ENCODE results near the gene SMG9. TPM values are rescaled to one million over a fixed set of nuclear protein-coding genes. Genes with fewer than 3 reads are reported as not detected.

The SMG9 gene
- total RNA-seq, 1 donor from 2014 or later = 24.5 TPM

DNA sequence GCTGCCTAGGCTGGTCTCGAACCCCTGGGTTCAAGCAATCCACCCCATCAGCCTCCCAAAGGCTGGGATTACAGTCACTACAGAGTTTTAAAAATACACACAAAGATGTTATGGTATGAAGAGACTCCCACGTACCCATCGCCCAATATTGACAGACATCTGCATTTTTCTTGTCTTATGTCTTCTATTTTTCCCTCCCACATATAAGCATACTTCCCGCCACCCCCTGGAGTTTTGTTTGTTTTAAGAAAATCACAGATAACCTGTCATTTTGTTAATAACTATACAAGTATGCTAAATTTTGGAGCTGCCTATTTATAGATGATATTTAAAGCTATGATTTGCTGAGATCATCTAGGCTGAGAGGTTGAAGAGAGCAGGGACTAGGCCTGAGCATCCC, 6.2 kb upstream of the SMG9 start:
- no peak for DNase-seq (ENCODE audit: extremely low read depth, low read depth, low spot score)

DNA sequence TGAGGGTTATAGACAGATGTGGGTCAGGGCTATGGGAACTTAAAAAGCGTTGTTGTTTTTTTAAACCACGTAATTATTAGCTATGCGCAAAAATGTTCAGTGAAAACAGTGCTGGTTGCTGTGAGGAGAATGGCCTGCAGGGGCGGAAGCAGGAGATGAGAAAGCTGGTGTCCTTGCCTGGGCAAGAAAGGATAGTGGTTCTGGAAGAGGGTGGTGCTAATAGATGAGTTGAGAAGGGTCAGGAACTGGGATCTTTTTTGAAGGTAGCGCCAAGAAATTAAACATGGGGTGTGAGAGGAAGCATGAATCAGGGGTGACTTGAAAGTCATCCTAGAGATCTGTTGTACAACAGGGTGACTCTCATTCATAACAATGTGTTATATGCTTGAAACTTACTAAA, 4.8 kb upstream of the SMG9 start:
- no peak for DNase-seq (ENCODE audit: extremely low read depth, low read depth, low spot score)

DNA sequence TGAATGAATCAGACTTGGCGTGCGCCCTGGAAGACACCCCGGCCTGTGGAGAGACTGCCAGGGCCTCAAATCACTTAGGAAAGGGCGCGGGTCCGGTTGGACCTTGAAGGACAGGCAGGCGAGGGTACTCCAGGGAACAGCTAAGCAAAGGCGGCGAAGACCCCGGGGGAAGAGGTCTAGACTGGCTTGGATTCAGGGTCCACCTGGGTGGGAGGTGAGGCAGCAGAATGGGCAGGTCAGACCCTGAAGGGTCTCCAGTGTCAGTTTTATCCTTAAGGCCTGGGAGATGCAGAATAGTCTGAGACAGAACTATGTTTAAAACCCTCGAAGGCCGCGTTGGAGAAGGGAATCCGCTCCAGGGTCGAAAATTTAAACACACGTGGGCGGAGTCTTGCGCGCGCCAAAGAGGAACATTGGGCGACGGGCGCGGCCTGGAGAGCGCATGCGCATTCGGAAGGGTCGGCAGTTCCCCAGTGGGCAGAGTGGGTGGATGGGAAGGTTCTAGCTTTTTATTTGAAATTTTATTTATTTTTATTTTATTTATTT, 567 bp upstream of the SMG9 start:
- no peak for DNase-seq (ENCODE audit: extremely low read depth, low read depth, low spot score)

DNA sequence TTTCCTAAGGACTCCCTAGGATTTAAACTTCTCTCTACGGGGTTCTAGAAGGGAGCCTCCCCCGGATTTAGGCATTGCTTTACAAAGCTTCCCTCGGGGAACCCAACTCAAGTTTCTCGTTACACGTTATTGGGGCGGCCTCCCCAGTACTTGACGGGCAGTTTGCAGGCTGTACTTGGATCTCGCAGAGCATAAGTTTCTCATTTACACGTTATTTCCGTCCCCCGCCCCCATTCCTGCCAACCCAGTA, 584 bp downstream of the SMG9 start:
- no peak for DNase-seq (ENCODE audit: extremely low read depth, low read depth, low spot score)

DNA sequence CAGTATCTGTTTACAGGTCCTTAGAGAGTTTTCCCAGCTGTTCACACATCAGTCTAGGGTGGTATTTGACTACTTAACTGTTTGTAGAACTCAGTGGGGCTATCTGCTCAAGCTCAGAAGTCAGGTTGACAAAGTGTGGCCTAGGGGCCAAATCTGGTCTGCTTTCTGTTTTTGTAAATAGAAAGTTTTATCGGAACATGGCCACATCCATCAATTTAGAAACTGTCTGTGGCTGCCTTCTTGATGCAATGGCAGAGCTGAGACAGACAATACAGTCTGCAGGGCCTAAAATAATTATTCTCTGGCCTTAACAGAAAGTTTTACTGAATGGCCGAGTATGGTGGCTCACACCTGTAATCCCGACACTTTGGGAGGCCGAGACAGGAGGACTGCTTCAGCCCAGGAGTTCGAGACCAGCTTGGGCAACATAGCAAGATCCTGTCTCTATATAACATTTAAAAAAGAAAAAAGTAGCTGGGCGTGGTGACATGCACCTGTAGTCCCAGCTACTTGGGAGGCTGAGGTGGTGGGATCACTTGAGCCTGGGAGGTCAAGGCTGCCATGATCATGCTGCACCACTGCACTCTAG, 2.4 kb downstream of the SMG9 start:
- DNase-seq (ENCODE audit: extremely low read depth, low read depth, low spot score) = no peak

DNA sequence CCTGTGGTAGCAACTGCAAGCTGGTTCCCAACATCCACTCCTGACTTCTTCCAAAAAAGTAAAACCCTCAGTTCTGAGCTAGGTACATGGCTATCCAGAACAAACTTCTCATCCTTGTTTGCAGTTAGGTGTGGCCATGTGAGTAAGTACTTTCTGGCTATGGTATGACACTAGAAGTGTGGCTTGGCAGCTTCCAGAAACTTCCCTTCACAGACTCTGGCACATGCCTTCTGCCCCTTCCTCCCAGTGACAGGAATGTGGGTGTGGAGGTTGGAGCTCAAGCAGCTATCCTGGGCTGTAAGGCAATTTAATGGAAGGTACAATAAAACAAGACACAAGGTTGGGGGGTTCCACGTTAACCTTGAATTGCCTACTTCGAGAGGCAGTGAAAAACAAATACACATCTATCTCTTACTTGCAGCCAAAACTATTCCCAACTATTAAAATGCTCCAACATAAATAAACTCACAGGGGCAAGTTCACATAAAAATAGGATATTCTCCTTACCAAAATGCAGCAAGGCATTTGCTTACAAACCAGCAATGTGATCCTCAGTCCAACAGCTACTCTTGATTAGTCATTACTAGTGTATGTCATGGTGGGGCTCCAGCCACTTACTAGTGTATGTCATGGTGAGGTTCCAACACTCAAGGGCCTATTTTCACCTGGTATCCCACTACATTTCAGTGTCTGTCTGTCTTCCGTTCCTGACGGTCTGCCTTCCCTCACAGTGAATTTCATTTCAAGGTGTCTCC, 3.1 kb downstream of the SMG9 start:
- no peak for DNase-seq (ENCODE audit: extremely low read depth, low read depth, low spot score)

DNA sequence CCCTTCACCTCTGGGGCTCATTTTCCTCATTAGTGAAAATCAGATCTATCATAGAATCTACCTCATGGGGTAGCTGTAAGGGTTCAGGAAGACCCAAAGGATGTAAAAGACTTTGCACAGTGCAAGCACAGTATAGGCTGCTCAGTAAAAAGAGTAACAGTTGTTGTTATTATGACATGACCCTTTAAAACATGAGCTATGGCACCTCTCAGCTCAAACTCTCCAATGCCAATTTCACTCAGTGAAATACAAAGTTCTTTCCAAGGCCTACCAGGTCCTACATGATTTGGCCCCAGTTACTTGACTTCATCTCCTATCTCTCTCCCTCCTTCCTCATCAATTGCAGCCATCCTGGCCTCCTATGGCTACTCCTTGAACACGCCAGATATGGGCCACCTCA, 4.9 kb downstream of the SMG9 start:
- DNase-seq (ENCODE audit: extremely low read depth, low read depth, low spot score) = no peak

DNA sequence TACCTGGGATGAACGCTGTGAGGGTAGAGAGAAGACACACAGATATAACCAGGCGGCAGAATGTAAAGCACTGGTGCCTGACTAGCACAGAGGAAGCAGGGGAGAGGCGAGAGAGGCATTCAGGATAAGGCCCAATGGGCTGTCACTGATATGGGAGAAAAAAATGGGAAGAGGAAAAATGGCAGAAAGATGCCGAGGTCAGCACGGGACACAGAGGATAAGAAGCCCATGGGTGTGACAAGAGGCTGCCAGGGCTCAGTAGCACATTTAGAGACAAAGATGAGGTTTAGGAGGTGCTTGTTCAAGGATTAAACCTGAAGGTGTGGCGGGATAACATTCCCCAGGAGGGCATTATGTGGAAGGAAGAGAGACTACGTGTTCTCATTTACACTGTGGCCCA, 5.6 kb downstream of the SMG9 start:
- no peak for DNase-seq (ENCODE audit: extremely low read depth, low read depth, low spot score)

DNA sequence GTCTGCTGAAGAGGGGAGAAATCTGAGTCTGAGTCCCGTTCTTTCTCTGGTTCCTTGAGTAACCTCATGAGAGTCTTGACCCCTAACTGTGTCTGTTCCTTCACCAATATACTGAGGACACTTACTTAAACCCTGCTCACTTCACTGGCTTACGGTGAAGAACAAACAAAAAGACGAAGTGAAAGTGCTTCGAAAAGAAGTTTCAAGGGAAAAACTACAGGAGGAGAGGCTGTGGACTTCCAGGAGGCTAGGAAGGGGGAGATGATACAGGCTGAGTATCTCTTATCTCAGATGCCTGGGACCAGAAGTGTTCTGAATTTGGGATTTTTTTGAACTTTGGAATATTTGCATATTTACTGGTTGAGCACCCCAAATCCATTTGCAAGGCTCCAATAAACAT, 6.1 kb downstream of the SMG9 start:
- DNase-seq (ENCODE audit: extremely low read depth, low read depth, low spot score) = no peak

DNA sequence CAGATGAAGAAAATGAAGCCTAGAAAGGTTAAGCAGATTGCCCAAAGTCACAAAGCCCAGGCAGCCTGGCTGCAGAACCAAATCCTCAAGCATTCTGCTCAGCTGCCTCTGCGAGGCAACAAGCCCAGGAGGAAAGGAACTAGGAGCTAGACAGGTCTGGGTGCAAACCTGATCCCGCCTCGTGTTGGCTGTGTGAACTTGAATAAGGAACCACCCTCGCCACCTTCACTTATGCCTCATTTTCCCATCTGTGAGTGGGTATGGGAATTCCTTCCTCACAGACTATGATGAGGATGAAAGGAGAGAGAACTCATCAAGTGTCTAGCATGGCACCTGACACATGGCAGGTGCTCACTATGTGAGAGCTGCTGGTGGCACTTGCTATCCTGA, 6.6 kb downstream of the SMG9 start:
- no peak for DNase-seq (ENCODE audit: extremely low read depth, low read depth, low spot score)

DNA sequence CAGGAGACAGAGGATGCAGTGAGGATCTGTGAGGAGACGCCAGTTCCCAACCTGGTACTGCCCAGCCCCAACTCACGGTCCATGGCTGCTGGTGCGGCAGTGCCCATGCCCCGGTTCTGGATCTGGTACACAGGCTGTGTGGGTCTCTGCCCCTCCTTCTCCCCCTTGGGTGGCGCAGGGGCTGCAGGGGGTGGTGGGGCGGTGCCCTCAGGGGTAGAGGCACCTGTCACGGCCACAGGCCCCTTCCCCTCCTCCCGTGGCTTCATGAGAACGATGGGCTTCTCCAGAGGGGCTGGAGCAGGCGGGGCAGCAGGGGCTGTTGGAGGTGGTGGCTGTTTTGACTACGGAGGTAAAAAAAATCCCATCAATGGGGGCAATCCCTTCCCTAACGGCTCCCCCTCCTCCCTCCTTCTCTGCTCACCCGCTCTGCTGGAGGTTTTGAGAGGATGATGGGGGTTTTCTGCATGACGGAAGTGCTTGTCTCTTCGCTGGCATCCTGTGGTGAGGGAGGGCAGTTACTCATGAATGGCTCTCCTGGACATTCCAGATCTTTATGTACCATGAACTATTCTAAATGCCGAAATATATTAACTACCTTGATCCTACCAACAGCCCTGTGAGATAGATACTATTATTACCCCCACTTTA, 7.1 kb downstream of the SMG9 start:
- DNase-seq (ENCODE audit: extremely low read depth, low read depth, low spot score) = no peak

DNA sequence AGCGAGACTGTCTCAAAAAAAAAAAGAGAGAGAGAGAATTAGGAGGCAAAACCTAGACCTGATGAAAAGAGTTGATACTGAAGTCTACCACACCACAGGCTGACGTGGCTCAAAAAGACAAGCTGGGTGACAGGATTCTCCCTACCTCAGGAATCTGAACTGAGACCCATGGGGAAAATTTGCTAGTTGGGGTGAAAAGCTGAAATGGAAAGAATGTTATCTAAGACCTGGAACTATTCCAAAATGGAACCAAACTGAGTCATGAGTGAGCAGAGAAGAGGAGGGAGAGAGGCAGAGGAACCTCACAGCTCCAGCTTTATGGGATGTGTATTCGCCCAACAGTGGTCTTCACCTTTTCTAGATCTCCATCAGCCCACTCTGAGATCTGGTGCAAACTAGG, 11.7 kb downstream of the SMG9 start:
- DNase-seq (ENCODE audit: extremely low read depth, low read depth, low spot score) = no peak

DNA sequence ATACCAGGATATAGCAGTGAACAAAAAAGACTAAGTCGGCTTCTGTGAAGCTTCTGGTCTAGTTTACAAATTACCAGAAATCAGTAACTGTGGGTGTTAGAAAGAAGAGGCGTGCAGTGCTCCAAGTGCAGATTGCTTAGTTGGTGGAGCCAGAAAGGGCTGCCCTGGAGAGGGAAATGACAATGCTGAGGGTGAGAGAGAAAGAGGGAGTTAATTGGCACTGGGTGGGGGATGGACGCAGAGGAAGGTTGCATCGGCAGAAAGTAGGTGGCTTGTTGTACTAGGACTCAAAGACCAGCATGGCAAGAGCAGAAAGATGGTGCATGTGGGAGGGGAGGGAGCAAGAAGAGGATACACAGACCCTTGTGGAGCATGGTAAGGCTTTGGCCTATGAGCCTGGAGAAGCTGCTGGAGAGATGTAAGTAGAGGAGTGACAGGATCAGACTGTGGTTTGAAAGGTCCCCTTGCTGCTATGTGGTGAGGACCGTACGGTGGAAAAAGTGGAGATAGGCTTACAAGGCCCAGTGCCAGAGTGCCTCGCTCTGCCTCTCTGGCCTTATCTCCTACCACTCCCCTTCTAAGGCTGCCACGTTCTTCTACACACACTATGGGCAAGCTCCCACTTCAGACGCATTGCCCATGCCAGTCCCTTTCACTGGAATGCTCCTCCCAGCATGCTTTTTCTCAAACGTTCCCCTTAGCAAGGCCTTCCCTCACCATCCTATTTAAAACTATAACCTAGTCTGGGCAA, 13.5 kb downstream of the SMG9 start:
- no peak for DNase-seq (ENCODE audit: extremely low read depth, low read depth, low spot score)

DNA sequence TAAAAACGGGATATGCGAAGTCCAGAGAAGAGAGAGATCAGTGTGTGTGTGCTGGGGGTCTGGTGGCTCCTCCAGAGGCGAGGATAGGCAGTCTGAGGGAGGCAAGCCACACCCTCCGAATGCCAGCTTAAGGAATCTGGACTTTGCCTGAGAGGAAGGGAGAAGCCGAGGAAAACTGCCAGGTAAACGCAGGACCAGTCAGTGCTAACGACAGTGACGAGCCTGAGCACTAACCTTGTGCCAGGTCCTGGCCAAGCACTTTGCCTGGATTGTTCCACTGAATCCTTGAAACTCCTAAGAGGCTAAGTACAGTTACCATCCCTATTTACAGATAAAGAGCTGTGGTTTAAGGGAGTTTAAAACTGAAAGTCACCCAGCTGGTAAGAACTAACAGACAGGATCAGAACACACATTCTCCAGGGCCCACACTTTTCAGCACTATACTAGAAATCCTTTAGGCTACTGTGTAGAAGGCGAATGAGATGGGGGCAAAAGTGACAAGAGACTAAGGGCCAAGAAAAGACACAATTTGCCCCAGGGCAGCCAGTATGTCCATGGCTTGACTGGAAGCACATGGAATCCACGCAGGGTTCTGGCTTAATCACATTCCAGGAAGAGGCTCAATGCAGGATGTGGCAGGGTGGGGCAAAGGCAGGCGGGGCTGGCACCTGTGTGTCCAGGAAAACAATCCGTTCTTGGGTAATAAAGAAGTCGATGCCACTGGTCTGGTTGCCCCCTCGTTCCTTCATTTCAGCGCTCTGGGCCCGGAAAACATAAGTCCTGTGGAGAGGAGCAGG, 15.1 kb downstream of the SMG9 start:
- DNase-seq (ENCODE audit: extremely low read depth, low read depth, low spot score) = no peak

DNA sequence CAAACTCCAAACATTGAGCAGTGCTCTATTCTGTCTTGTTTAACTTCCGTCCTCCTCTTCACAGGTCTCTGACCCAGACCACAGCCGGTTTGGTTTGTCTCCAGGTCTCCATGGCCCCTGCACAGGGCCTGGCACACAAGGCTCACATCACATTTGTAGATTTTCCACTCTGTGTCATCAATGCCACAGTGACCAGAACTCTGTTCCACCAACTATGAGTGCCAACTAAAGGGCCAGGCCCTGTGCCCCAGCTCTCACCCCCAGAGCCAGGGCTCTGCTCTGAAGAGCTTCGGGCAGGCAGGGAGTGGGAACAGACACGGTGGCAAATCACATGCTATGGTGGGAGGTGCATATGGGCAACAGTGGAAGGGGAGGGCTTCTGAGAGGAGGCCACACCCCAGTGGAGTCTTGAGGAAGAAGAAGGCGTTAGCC, 16.0 kb downstream of the SMG9 start:
- DNase-seq (ENCODE audit: extremely low read depth, low read depth, low spot score) = no peak

DNA sequence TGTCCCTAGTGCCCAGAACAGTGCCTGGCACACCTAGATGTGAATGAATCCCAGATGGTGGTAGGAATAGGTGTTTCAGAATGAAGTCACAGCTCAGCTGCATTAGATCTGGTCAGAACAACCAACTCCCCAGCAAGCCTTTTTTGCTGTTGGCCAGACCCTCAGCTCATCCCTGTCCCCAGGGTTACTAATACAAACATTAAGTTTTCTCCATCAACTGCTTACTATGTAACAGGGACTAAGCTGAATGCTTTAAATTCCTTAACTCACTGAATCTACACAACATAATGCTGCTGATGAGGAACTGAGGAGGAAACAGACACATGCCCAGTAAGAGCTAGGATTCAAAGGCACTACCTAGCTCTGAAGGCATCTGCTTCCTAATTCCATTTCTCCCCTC, 18.8 kb downstream of the SMG9 start:
- no peak for DNase-seq (ENCODE audit: extremely low read depth, low read depth, low spot score)

DNA sequence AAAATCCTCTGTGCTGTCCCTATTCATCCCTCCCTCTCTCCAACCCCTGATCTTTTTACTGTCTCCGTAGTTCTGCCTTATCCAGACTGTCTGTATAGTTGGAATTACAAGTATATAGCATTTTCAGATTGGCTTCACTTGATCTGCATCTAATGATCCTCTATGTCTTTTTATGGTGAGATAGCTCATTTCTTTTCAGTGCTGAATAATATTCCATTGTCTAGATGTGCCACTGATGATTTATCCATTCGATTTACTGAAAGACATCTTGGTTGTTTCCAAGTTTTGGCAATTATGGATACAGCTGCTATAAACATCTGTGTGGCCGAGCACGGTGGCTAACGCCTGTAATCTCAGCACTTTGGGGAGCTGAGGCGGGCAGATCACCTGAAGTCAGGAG, 19.7 kb downstream of the SMG9 start:
- DNase-seq (ENCODE audit: extremely low read depth, low read depth, low spot score) = no peak

DNA sequence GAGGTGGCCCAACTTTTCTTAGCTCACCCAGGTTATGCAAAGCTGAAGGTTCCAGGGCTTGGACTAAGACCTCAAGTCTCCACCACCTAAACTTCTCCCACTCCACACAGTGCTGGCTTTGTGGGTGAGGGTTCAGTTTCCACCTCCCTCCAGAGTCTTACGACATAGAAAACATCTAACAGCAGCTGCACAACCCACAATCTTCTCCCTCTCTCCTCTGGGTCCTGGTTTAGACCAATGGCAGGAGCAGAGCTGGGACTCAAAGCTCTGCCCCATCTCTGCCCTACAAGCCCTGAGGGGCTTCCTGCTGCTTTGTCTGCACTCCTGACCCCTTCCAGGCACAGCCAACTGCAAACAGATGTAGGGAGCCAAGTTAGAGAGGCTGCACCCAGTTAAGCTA, 22.9 kb downstream of the SMG9 start:
- DNase-seq (ENCODE audit: extremely low read depth, low read depth, low spot score) = no peak

DNA sequence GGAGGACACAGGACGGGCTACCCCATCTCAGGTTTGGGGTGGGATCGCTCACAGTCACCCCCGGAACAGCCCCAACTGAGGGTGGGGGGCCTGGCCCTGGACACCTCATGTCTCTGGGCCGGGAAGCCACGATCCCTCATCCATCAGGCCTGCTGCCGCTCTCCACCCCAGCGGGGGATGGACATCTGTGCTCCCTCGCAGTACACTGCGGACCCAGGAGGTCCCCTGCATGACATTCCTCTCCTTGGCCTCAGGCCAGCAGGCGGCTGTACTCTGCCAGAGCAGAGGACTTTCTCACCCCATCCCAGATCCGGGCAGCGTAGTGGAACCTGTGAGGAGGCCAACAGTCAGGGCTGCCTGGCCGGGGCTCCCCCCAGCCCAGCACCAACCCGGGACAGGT, 23.4 kb downstream of the SMG9 start:
- DNase-seq (ENCODE audit: extremely low read depth, low read depth, low spot score) = no peak

DNA sequence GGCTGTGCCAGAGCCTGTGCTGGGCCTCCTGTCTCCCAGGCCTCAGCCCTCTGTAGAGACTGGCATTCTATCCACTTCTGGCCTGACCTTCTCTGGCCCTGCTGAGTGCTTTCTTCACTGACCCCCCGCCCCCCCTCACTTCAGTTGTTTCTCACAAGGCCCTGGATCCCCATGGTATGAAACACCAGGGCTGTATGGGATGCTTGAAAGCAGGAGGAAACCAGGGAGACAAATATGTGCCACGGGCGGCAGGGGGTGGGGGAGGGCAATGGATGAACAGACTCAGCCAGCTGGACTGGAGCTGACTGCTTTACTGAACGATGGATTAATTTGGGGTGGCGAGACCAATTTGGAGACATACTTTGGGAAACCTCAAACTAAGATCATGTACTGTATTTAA, 24.8 kb downstream of the SMG9 start:
- no peak for DNase-seq (ENCODE audit: extremely low read depth, low read depth, low spot score)

DNA sequence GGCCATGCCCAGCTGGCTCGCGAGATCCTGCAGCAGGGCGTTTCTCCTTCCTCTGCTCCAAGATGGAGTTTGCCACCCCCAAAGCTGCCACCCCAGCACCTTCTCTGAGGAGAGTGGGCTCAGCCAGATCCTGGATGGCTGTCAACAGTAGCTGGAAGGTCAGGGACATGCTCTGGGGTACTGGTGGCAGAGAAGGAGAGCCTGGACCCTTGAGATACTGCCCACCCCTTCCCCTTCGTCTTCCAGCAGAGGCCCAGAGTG, 27.2 kb downstream of the SMG9 start:
- DNase-seq (ENCODE audit: extremely low read depth, low read depth, low spot score) = no peak

Data from glomerular endothelial cell (primary cell).